Globus pallidus (tissue), 1 donor: ENCODE results near the gene HEPH.
"Not testable (repeated sequence)": the region's sequence is repeated elsewhere in the genome, so short reads cannot be mapped to it uniquely, and the experiment has no call there.

Experiments used
- DNase-seq: peaks from one replicate; pipeline ENCODE4 v3.0.0-alpha.2; 2015; ENCODE audit warnings: low spot score

HEPH gene

GRCh38 chrX:66163849-66164411 is at the start of gene HEPH:
HEPH (plus strand) TSS chrX:66164247; CDS start chrX:66170571, 6,324 bp downstream.
- DNase-seq: peak; percentile 29

DNA sequence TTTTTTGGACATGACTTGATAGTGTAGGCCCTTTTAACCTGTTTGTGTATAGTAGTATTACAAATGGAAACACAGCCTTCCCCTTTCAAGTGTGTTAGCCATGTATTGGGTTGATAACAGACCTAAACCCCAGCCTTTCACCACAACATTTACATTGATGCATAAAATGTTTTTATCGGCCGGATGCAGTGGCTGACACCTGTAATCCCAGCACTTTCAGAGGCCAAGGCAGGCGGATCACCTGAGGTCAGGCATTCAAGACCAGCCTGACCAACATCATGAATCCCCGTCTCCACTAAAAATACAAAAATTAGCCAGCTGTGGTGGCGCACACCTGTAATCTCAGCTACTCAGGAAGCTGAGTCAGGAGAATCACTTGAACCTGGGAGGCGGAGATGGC is 45.3 kb upstream of the HEPH start:
- not testable (repeated sequence) for DNase-seq

DNA sequence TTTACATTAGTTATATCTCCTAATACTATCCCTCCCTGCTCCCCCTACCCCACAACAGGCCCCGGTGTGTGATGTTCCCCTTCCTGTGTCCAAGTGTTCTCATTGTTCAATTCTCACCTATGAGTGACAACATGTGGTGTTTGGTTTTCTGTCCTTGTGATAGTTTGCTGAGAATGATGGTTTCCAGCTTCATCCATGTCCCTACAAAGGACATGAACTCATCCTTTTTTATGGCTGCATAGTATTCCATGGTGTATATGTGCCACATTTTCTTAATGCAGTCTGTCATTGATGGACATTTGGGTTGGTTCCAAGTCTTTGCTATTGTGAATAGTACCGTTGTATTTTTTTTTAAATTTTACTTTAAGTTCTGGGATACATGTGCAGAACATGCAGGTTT is 42.7 kb upstream of the HEPH start:
- DNase-seq: not testable (repeated sequence)

GRCh38 chrX:66126662-66127061 is 37.4 kb upstream of the HEPH start:
- no peak for DNase-seq

DNA sequence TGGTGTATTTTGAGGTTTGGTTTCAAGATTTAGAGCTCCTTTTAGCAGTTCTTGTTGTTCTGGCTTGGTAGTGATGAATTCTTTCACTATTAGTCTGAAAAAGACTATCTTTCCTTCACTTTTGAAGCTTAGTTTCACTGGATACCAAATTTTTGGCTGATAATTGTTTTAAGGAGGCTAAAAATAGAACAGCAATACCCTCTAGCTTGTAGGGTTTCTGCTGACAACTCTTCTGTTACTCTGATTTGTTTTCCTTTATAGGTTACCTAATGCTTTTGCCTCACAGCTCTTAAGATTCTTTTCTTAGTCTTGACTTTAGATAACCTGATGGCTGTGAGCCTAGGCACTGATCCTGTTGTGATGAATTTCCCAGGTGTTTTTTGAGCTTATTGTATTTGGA is 33.6 kb upstream of the HEPH start:
- no peak for DNase-seq

GRCh38 chrX:66135284-66135683 is 28.8 kb upstream of the HEPH start:
- DNase-seq: not testable (repeated sequence)

- no peak for DNase-seq
These were observed 21.7 kb upstream of the HEPH start for GRCh38 chrX:66142351-66142750.

DNA sequence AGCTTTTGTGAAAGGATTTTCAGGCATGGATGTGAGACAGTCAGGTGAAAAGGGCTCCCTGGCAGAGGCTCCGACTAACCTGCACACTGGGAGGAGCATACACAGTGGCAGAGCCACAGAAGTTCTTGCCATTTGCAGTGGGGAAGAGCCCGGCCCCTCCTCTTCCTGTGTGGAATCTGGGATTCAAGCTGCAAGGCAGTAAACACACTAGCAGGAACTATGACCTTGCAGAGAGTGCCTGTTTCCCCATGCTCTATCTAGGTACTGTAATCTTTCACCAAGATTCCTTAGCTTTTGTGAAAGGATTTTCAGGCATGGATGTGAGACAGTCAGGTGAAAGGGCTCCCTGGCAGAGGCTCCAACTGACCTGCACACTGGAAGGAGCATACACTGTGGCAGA is 19.8 kb upstream of the HEPH start:
- no peak for DNase-seq

DNA sequence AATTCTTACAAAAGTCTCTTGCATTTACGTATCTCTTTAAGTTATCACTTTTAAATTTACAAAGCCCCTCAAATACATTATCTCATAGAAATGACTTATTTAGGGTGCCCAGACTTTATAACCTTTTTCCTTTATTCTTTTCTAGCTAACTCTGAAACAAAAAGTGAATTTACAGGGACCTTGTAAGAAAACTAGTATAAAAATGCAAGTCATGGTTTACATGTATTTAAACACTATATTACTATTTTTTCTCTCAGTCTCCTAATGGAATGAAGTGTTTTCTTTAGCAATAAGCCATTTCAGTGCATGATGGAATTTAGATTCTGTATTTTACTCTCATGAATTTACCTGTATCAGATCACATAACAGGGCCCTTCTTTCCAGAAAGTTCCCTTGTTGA is 14.5 kb upstream of the HEPH start:
- DNase-seq: no peak

DNA sequence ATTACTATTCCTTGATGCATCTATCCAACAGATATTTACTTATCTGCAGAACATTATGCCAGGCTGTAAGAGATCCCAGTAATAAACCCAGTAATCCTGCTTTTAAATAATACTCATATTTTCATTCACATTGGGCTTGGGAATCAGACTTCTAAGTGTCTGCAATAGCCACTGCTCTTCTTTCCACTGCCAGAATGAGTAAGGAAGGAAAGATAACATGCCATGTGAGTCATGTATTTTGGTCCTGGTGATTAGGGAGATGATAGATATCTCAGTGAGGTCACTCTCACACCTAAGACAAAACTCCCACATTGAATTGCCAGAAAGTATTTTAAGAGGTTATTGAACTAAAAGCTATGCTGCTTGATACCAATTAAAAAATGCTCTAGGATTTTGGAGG is 13.9 kb upstream of the HEPH start:
- no peak for DNase-seq

- no peak for DNase-seq
These were observed 1.7 kb upstream of the HEPH start for GRCh38 chrX:66162331-66162822.

DNA sequence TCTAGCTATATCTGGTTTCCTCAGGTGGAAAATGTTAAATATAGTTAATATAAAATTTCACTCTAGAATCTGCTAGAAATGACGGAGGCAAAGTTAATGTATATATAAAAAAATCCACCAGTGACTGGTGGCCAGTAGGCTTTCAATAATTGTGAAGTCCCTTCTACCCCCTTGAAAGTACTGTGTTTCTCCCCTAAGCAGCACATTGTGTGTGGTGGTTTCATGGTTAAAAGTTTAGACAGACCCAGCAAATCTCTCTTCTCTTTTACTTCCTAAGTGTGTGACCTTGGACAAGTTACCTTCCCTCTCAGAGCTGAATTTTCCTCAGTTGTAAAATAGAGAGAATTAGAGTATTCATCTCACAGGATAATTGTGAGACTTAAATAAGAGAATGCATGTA is 600 bp upstream of the HEPH start:
- no peak for DNase-seq

- DNase-seq: peak; percentile 23
These were observed 423 bp downstream of the HEPH start for GRCh38 chrX:66164470-66164869.

- DNase-seq: no peak
These were observed 884 bp downstream of the HEPH start for GRCh38 chrX:66164931-66165330.

DNA sequence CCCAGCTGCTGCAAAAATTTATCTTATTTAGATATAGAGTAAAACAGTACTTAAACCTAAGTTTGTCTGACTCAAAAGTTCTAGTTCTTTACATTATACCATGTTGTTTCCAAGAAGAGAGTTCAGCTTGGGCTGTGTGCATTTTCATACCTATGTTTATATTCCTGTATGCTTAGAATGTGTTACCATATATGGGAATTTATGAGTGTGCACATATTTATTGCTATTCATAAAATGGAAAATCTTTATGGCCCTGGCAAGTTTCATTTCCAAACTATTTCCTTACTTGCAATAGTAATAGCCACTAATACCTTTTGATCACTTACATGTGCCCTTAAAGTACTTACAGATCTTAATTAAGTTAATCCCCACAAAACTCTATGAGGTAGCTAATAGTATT is 2.6 kb downstream of the HEPH start:
- DNase-seq: no peak

GRCh38 chrX:66167431-66167830 is 3.4 kb downstream of the HEPH start:
- DNase-seq: no peak

- DNase-seq: no peak
These were observed 12.1 kb downstream of the HEPH start for GRCh38 chrX:66176134-66176533.

DNA sequence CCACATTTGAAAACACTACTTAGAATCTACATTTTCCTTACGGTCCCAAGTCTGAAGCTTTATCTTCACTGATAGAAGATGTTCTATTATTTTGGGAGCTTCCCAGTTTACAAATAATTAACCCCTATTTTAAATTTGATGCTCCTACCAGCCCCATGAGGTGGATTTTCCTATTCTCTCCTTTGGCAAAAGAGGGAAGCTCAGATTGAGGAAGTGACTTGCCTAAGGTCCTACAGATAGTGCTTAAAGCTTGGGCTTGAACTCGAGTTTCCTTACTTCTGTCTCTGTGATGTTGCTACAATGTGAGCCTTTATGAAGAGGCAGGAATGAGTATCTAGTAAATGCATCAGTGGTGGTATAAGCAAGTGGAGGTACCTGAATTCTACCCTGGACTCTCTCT is 27.5 kb downstream of the HEPH start:
- no peak for DNase-seq

DNA sequence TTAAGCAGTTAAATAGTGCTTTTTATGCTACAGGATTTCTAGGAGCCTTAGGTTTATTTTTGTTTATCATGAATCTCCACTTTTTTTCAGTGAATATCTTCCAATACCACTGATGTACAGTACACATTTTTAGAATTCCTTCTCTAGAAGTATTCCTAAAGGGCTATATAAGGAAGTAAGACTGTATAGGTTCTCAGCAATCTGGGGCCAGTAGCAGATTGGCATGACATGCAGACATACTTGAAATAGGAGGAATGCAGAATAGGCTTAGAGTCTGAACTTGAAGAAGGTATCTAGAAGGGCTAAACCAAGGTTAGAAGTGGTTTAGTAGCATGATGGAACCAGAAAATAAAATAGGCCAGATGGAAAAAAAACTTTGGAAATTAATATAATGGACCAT is 29.8 kb downstream of the HEPH start:
- no peak for DNase-seq

DNA sequence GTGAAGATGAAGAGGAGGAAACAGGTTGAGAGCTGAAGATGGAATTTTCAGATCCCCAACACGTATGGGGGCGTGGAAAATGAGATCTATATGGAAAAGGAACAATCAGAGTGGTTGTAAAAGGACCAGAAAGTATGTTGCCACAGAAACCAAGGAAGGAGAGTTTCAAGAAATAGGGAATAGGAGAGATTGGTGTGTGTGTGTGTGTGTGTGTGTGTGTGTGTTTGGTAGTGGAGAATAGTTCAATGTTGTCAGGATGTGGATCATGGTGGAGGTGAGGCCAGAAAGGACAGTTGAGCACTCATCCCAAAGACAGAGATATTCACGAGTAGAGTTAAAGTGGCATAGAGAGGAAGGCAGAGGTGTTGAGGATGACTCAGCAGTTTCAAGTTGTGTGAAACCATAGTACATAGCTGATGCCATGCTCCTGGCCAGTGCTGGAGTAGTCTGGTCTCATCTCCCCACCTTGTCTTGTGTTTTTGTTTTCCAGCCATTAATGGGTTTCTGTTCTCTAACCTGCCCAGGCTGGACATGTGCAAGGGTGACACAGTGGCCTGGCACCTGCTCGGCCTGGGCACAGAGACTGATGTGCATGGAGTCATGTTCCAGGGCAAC is 36.1 kb downstream of the HEPH start:
- DNase-seq: no peak

DNA sequence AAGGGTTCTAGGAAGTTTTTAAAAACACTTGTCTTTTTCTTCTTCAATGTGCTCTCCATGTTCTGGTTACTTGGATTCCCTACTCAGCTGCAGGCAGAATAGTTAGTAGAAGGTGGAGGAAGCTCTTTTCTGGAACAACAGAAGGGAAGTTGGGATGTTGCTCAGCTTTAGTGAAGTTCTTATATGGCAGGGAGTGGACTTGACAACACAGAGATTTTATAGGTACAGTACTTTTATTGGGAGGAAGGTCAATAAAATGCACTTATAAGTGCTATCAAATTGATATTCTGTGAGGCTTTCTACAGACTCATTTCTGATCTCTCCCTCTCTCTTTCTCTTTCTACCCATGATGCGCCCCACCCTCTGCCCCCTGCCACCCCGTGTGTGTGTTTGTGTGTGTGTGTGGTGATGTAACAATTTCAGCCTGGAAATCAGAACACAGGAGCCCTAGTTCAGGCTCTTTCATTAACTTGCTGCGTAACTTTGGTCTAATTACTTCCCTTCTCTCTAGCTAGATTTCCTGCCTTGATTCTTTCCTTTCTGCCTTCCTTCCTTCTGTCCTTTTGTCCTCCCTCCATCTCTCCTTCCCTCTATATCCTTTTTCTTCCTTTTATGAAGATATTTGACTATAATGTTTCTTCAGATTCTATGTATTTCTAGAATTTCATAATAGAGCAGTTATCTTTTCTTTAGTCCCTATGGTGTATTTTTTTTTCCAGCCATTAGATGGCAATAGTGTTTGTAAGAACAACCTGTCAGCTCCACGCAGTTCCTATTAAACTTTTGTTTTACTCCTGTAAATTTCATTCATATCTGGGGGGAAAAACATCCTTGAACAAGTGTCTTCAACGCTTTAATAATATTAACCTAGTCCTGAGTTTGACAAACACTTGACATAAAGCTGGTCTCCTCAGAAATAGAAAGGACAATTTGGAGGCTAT is 37.1 kb downstream of the HEPH start:
- DNase-seq: peak; percentile 17

- DNase-seq: no peak
These were observed 39.1 kb downstream of the HEPH start for GRCh38 chrX:66203114-66203513.

- DNase-seq: no peak
These were observed 57.8 kb downstream of the HEPH start for GRCh38 chrX:66221856-66222255.
